Activated CD8-positive, alpha-beta memory T cell treated with anti-CD3 and anti-CD28 coated beads for 4 hours (primary cell): ENCODE measurements around the gene MTARC2.
"Not testable (repeated sequence)": the region's sequence is repeated elsewhere in the genome, so short reads cannot be mapped to it uniquely, and the experiment has no call there.

Experiments used
- DNase-seq, 2 donors: peaks; one replicate each; pipeline ENCODE4 v3.0.0-alpha.2; 2020; ENCODE audit warnings: low read depth in 2 of 2

Gene MTARC2

DNA sequence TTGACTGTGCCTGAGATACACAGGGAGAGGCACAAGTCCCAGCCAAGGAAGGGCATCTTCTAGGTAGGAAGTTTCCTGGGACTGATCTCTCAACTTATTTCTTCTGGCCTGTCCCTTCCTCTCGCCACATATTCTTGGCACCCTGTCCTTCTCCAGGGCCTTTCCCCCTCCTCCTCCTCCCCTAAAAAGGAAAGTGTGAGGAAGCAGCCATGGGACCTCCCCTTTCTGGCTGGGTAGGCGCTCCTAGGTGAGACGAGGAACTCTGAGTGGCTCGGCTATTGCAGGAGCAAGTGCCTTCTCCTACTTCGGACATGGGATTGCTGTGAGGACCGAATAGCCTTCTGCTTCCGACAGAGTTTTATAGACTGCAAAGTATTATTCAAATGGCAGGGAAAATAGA, 15.5 kb upstream of the MTARC2 start:
- DNase-seq = no peak

DNA sequence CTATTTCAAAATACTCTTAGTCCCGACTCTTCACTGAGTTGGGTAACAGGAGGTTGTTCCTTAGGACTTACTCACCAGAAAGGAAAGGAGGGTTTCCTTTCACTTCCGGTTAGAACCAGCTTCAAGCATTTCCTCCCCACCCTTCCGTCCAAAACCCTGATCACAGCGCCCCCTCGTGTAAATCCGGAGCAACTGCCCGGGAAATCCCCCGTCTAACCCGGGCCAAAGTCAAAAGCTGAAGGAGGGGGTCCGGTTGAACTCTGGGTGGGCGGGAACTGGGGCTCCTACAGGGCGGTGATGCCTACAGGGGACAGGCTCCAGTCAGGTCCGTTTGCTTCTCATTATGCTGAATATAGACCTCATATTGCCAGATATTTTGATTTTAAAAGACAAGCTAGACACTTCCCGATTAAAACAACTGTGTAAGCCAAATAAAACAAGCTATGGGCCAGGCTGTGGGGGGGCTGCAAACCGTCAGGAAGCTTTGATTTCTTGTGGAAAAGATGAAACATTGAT, 15.0 kb upstream of the MTARC2 start:
- DNase-seq = peak; percentile 58 to 59

DNA sequence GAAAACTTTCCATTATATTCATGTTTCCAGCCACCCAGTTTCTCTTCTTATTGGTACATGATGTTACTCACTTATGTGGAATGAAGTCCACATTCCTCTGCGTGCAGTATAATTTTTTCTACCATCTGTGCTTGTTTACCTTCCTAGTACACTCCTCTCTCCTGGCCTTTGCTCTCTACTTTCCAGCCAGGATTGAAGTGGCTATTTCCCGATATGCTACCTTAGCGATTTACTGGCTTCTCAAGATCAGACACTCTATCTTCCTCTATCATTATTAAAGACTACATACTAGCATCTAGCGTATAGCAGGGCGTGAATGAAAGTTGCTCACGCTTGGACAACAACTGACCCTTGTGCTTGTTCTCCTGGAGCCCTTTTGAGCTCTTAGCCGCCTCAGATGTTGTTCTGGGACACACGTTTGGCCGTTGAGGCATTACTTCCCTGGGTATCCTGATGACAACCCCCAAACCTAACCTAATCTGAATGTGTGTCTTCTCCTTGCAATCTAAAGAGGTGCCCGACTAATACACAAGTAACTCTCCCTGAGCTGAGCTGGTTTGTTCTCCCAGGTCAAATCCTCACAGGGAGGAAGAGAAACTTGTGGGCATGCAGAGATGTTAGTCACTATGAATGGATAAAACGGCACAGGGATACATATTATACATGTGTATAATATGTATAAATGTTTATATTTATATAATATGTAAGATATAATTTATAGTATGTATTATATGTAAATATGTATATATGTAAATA, 13.4 kb upstream of the MTARC2 start:
- no peak for DNase-seq

DNA sequence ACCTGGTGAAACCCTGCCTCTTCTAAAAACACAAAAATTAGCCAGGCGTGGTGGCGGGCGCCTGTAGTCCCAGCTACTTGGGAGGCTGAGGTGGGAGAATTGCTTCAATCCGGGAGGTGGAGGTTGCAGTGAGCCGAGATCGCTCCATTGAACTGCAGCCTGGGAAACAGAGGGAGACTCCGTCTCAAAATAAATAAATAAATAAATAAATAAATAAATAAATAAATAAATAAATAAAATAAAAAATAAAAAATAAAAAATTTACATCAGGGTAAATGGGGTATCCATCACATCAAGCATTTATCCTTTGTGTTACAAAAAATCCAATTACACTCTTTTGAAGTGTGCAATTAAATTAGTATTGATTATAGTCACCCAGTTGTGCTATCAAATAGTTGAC, 11.8 kb upstream of the MTARC2 start:
- DNase-seq = not testable (repeated sequence)

- DNase-seq = no peak
Measured at GRCh38 chr1:220741349-220741748, 6.8 kb upstream of the MTARC2 start.

- DNase-seq = no peak
Measured at GRCh38 chr1:220741825-220742224, 6.3 kb upstream of the MTARC2 start.

GRCh38 chr1:220742520-220742919, 5.6 kb upstream of the MTARC2 start:
- no peak for DNase-seq

GRCh38 chr1:220746851-220747250, 1.3 kb upstream of the MTARC2 start:
- DNase-seq = no peak

GRCh38 chr1:220747437-220748088, 559 bp upstream of the MTARC2 start:
- no peak for DNase-seq

- no peak for DNase-seq
Measured at GRCh38 chr1:220748936-220749335, 814 bp downstream of the MTARC2 start.

- no peak for DNase-seq
Measured at GRCh38 chr1:220750131-220750515, 2.0 kb downstream of the MTARC2 start.

GRCh38 chr1:220751111-220751510, 3.0 kb downstream of the MTARC2 start:
- DNase-seq = no peak

- no peak for DNase-seq
Measured at GRCh38 chr1:220754212-220754917, 6.2 kb downstream of the MTARC2 start.

GRCh38 chr1:220754918-220755295, 6.8 kb downstream of the MTARC2 start:
- DNase-seq = no peak

GRCh38 chr1:220755309-220755708, 7.2 kb downstream of the MTARC2 start:
- DNase-seq = no peak

- no peak for DNase-seq
Measured at GRCh38 chr1:220757441-220757840, 9.3 kb downstream of the MTARC2 start.

- DNase-seq = no peak
Measured at GRCh38 chr1:220759147-220759546, 11.0 kb downstream of the MTARC2 start.

DNA sequence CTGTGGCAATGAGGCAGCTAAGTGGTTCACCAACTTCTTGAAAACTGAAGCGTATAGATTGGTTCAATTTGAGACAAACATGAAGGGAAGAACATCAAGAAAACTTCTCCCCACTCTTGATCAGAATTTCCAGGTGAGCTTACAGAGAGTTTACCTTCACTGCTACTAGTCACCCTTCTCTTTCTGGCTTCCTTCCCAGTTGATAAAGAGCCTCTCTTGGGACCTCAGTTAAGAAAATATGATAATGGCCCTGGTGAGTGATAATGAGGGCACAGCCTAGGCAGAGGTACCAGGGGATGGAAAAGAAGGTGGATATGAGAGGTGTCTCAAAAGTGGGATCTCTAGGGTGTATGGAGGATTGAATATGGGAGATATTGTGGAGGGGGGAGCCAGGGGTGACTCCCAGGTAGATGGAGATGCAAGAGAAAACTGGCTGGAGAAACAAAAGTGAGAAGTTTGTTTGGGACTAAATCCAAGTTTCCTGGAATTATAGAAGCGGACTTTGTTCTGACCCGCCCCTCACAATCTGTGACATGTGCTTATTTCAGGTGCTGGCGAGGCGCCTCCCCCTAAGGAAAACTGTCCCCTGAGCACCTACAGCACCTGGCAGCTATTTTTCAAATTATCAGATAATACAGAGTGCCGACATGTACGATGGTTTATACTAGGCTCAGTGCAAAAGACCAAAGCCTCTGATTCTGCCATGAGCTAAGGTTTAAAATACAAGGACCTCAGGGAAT, 13.7 kb downstream of the MTARC2 start:
- no peak for DNase-seq

- DNase-seq = no peak
Measured at GRCh38 chr1:220764757-220765156, 16.6 kb downstream of the MTARC2 start.

DNA sequence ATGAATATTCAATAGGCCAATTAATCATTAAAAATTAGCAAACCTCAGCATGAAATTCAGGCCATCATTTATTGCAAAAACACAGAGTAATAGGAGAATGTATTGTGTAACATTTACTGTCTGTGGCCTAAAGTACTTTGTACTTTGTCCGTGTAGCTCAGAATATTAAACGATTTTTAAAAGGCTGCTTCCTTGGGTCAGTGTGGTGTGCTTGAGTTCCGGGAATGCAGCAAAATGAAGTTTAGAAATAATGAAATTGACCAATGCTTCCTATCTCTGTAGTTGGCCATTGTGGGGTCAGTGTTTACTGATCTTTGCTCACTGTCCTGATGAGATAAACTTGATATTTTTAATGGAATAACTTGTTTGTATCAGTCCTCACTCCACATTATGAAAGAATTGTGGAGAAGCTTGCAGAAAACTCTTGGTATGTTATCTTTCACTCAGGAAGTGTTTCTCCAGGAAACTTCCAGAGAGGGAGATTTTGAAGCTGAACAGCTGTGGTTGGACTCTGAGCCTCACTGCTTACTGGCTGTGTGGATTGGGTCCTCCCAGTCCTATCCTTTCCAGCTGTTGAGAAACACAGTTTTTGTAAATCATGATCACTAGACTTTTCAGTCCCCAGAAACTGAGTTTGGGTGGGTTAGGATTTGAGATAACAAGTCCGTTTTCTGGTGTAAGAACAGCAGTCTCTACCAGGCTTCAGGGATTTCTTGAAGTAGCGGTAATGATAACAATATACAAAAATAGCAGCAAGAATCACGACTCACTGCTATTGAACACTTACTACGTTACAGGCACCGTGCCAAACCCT, 19.4 kb downstream of the MTARC2 start:
- DNase-seq = no peak

DNA sequence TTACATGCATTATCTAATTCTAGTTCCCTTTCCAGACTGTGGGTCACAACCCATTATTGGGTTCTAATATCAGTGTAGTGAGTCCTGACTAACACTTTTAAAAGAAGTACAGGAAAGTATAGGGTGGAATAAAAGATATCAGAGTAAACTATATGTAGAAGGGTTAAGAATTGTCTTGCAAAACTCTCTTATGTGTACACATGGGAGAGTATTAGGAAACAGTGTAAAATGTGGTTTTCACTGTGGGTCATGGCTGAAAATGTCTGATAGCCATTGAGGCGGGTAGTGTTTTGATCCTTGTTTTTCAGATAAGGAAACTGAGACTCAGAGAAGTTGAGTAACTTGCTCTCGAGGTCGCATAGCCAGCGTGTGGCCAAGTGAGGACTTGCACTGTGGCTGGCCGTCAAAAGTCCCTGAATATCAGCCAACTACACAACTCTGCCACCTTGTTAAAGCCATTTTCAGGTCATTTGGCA, 20.0 kb downstream of the MTARC2 start:
- DNase-seq = no peak
